ENCODE measurements around the gene SEMA5A.

- TF ChIP-seq CTCF (IDR thresholded peaks at IDR 0.05): no peak
- no peak for TF ChIP-seq POLR2AphosphoS5 (IDR thresholded peaks at IDR 0.05)
- no peak for TF ChIP-seq EP300 (IDR thresholded peaks at IDR 0.05)
- no peak for TF ChIP-seq POLR2A (IDR thresholded peaks at IDR 0.05)
These were observed 356.2 kb downstream of the SEMA5A start for GRCh38 chr5:9189681-9190080.

Data from gastroesophageal sphincter (tissue), 3 donors.